Myocyte (in vitro differentiated cells): Measurements from ENCODE around the gene KIAA1191. TPM values are rescaled to one million over a fixed set of nuclear protein-coding genes. Genes with fewer than 3 reads are reported as not detected.
"Not testable (repeated sequence)": the region's sequence is repeated elsewhere in the genome, so short reads cannot be mapped to it uniquely, and the experiment has no call there.

ENCODE experiments used
- DNase-seq: peaks from one replicate; pipeline ENCODE4 v3.0.0-alpha.2; 2012; ENCODE audit warnings: low read depth
- microRNA counts: library from miRNA; unstranded; fragments of <30 nt; microRNA quantifications from one replicate; lab custom pipeline; 2016
- microRNA-seq: library from miRNA; unstranded; fragments of <30 nt; microRNA quantifications from one replicate; pipeline ENCODE4, GENCODE V29; 2016
- total RNA-seq: library from RNA; depleted of rRNA; stranded (reverse); fragments of >200 nt; gene quantifications from 2 replicates; pipeline ENCODE4 v1.2.3, GENCODE V29; 2014

The KIAA1191 gene
- total RNA-seq, 1 donor from 2014 or later: 96.3 TPM

- DNase-seq: no peak
Measured at GRCh38 chr5:176317534-176318374, 43.8 kb downstream of the KIAA1191 start.

- DNase-seq: not testable (repeated sequence)
Measured at GRCh38 chr5:176305356-176305755, 56.2 kb downstream of the KIAA1191 start.

MicroRNA genes within 50 kb of the gene (microRNA counts, 767-probe panel; counts per million panel counts)
- microRNA hsa-miR-1271-5p (lab: Ali Mortazavi, UCI): not detected

Small RNAs within 50 kb of the gene (microRNA-seq; reads per million reads assigned to microRNA genes)
- gene MIR1271: 4.8 reads per million, percentile 21 among the genes with 10 or more reads in this experiment

Other genes with a start within 250 kb of the KIAA1191 start
- gene SIMC1, start 123.3 kb downstream of the KIAA1191 start, total RNA-seq: 3.2 and 7.8 TPM in 2 replicates
- gene ARL10, start 3.7 kb upstream of the KIAA1191 start, total RNA-seq: 6.5 TPM in 2 replicates
- gene NOP16, start 26.8 kb upstream of the KIAA1191 start, total RNA-seq: 17.4 and 29.7 TPM in 2 replicates
- 123 and 125 TPM in 2 replicates for gene HIGD2A, start 27.0 kb upstream of the KIAA1191 start, total RNA-seq
- 211 and 223 TPM in 2 replicates for gene CLTB, start 54.8 kb upstream of the KIAA1191 start, total RNA-seq
- 23.5 and 25.0 TPM in 2 replicates for gene FAF2, start 86.6 kb upstream of the KIAA1191 start, total RNA-seq
- 9.6 and 10.6 TPM in 2 replicates for gene RNF44, start 175.6 kb upstream of the KIAA1191 start, total RNA-seq
- not detected in 2 replicates for gene CDHR2, start 187.6 kb upstream of the KIAA1191 start, total RNA-seq
- 5.2 and 9.6 TPM in 2 replicates for gene GPRIN1, start 248.4 kb upstream of the KIAA1191 start, total RNA-seq